ENCODE measurements around the gene PHACTR2. TPM values are rescaled to one million over a fixed set of nuclear protein-coding genes. Genes with fewer than 3 reads are reported as not detected.

PHACTR2 gene
- total and polyA plus RNA-seq, 2 of the 13 experiments (the other 11 are each of a cell fraction or from before 2014, with no cell fraction given), result 11.3 to 28.2 TPM

- TF ChIP-seq ZHX2 (IDR thresholded peaks at IDR 0.05; ENCODE audit: low read depth) (peak; percentile 64; the same call in 1 of the 2 replicates), ZHX2 (CRISPR knock-in tag; IDR thresholded peaks at IDR 0.05; ENCODE audit: borderline replicate concordance) (no peak), CREB1 (IDR thresholded peaks at IDR 0.05) (0 out of 2 replicates have a peak, but pooled peaks have one; percentile 4), CREB1 (CRISPR knock-in tag; IDR thresholded peaks at IDR 0.05) (peak; percentile 76), JUND (CRISPR knock-in tag; IDR thresholded peaks at IDR 0.05) (no peak), ZNF207 (IDR thresholded peaks at IDR 0.05; ENCODE audit: borderline replicate concordance) (no peak), NCOR1 (IDR thresholded peaks at IDR 0.05; ENCODE audit: borderline replicate concordance, low read length) (peak; percentile 87; the same call in 1 of the 2 replicates), SRF (IDR thresholded peaks at IDR 0.05; ENCODE audit: low read depth, low read length) (no peak), HNF1B (CRISPR knock-in tag; IDR thresholded peaks at IDR 0.05) (peak; percentile 98), NBN (conservative IDR thresholded peaks at IDR 0.05) (no peak), ZNF775 (CRISPR knock-in tag; IDR thresholded peaks at IDR 0.05; ENCODE audit: borderline replicate concordance) (no peak), MXD3 (CRISPR knock-in tag; IDR thresholded peaks at IDR 0.05) (no peak), HDAC2 (CRISPR knock-in tag; IDR thresholded peaks at IDR 0.05) (peak; percentile 90), MTF2 (CRISPR knock-in tag; IDR thresholded peaks at IDR 0.05; ENCODE audit: borderline replicate concordance) (no peak), ZNF264 (CRISPR knock-in tag; IDR thresholded peaks at IDR 0.05) (peak; percentile 88), GATA4 (IDR thresholded peaks at IDR 0.05; ENCODE audit: borderline replicate concordance, low read depth) (peak; percentile 54; the same call in 1 of the 2 replicates), MTERF4 (CRISPR knock-in tag; IDR thresholded peaks at IDR 0.05) (no peak), ZNF382 (CRISPR knock-in tag; IDR thresholded peaks at IDR 0.05; ENCODE audit: borderline replicate concordance) (no peak), ZNF558 (CRISPR knock-in tag; IDR thresholded peaks at IDR 0.05; ENCODE audit: borderline replicate concordance) (peak; percentile 48; the same call in 1 of the 2 replicates), ELK4 (CRISPR knock-in tag; IDR thresholded peaks at IDR 0.05; ENCODE audit: borderline replicate concordance) (no peak)
These were observed 14.9 kb downstream of the PHACTR2 start (continued) for GRCh38 chr6:143692696-143693095.

Data from HepG2 (cell line).